Left renal pelvis (tissue), 4 donors: ENCODE measurements around the gene CKB. TPM values are rescaled to one million over a fixed set of nuclear protein-coding genes. Genes with fewer than 3 reads are reported as not detected.
A peak's percentile ranks its signal among the peaks of the same experiment; 100 is the strongest.

ENCODE experiments used
- DNase-seq, 4 donors: peaks; one replicate each; pipeline ENCODE4 v3.0.0-alpha.2; 2013; ENCODE audit warnings: low read depth in 4 of 4, low spot score in 3 of 4
- polyA plus RNA-seq, 4 donors: library from polyadenylated mRNA; unstranded; fragments of 120-200 nt; gene quantifications; one replicate each; pipeline ENCODE4 v1.2.1, GENCODE V29; 2013; ENCODE audit not compliant: insufficient read length in 4 of 4

The CKB gene
- polyA plus RNA-seq: 100 to 1,000 TPM in 3 of 4 donors, 10 to 100 TPM in 1; 65.6 to 159 (median 121) TPM

GRCh38 chr14:103522649-103523574 lies at the start of gene CKB:
TSS of gene CKB (minus strand) at chr14:103522830. CDS start at chr14:103522493, 337 bp downstream.
- DNase-seq: no peak

- DNase-seq: no peak
Measured at GRCh38 chr14:103569408-103569807, 46.8 kb upstream of the CKB start.

- DNase-seq: no peak
Measured at GRCh38 chr14:103568952-103569351, 46.3 kb upstream of the CKB start.

GRCh38 chr14:103563844-103564505 lies 41.3 kb upstream of the CKB start:
- no peak for DNase-seq

- no peak for DNase-seq
Measured at GRCh38 chr14:103563226-103563620, 40.6 kb upstream of the CKB start.

- DNase-seq: peak in 2 of 4 donors; percentile 54 to 75
Measured at GRCh38 chr14:103562429-103563225, 40.0 kb upstream of the CKB start, which contains the start of the genes BAG5 and COA8. TSS of gene BAG5 (minus strand) at chr14:103562657. CDS start at chr14:103561164, 1,493 bp downstream. TSS of gene COA8 (plus strand) at chr14:103562960. CDS start at chr14:103563002, 42 bp downstream.

GRCh38 chr14:103562179-103562428 lies 39.5 kb upstream of the CKB start:
- no peak for DNase-seq

GRCh38 chr14:103561381-103562178 lies 39.0 kb upstream of the CKB start:
- no peak for DNase-seq

GRCh38 chr14:103560691-103561090 lies 38.1 kb upstream of the CKB start:
- DNase-seq: no peak

GRCh38 chr14:103559766-103560165 lies 37.1 kb upstream of the CKB start:
- DNase-seq: no peak

- DNase-seq: peak in 2 of 4 donors; percentile 56 to 73
Measured at GRCh38 chr14:103558071-103558882, 35.6 kb upstream of the CKB start.

GRCh38 chr14:103556946-103557758 lies 34.5 kb upstream of the CKB start:
- no peak for DNase-seq

GRCh38 chr14:103555559-103556337 lies 33.1 kb upstream of the CKB start:
- DNase-seq: no peak

- no peak for DNase-seq
Measured at GRCh38 chr14:103552846-103553210, 30.2 kb upstream of the CKB start.

- no peak for DNase-seq
Measured at GRCh38 chr14:103552011-103552845, 29.6 kb upstream of the CKB start.

GRCh38 chr14:103551338-103551762 lies 28.7 kb upstream of the CKB start:
- DNase-seq: no peak
